Measurements from ENCODE around the gene ZNF470. TPM values are rescaled to one million over a fixed set of nuclear protein-coding genes. Genes with fewer than 3 reads are reported as not detected.

The ZNF470 gene
- total RNA-seq, 1 experiment from 2014 or later: 7.1 TPM

DNA sequence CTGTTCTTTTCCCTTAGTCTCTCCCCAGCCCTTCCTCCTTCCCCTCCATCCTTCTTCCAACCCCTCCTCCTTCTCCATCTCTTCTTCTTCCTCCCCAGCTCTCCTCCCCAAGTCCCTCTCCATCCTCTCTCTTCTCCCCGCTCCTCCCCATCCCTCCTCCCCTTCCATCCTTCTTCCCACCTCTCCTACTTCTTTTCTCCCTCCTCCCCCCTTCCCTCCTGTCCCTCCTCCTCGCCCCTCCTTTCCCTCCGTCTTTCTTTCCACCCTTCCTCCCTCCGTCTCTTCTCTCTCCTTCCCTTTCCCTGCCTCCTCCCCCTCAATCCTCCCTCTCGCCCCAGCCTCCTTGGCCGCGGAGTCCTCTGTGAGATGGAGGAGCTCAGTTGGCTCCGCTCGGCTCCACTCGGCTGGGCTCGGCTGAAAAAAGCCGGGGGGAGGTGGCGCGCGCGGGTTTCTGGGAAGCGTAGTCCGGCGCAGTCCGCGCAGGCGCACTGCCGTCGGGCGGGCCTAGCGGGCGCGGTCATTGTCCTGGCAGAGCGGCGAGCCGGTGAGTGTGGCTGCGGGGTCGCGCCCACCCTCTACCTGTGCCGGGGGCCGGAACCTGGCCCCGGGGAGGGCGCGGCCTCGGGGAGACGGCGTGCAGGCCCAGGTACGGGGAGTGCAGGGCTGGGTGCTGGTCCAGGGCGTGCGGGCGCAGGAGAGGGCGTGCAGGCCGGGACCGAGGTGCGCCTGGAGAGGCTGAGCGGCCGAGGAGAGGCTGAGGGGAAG lies 27.7 kb downstream of the ZNF470 start, which contains the start of gene ZNF71:
Gene ZNF71 (plus strand): TSS at position 520 of the 765 bp plus-strand sequence. CDS start 6,257 bp downstream, outside the sequence.
- Histone ChIP-seq H4K5ac (ENCODE audit: insufficient read length, low read depth, low read length) (peak within 1 kb of the TSS; percentile 80), H2BK120ac (ENCODE audit: low read depth, low read length, poor library complexity, severe bottlenecking) (no peak within 1 kb of the TSS), H2AK5ac (ENCODE audit: insufficient read length, low read length) (no peak within 1 kb of the TSS), H2BK15ac (ENCODE audit: low read depth, low read length) (no peak within 1 kb of the TSS), H3K9ac (ENCODE audit: extremely low read depth, insufficient read length, low read length) (peak within 1 kb of the TSS; percentile 63), H3K18ac (ENCODE audit: insufficient read length, low read depth, low read length) (peak within 1 kb of the TSS; percentile 21), H3K79me1 (ENCODE audit: insufficient read depth, low read depth, low read length, poor library complexity, severe bottlenecking) (peaks cover 3% of the 10 kb centered on the region), H4K8ac (replicated peaks; ENCODE audit: insufficient read length, low read depth, low read length) (no peak within 1 kb of the TSS), H3K9me3 (ENCODE audit: control insufficient read depth, low read depth, low read length) (peaks cover 5% of the 10 kb centered on the region), H3K23me2 (ENCODE audit: insufficient read length, low read depth, low read length, poor library complexity, severe bottlenecking) (peaks cover 5% of the 10 kb centered on the region), H3K23ac (ENCODE audit: insufficient read length, low read depth, low read length) (no peak within 1 kb of the TSS), H3K14ac (ENCODE audit: insufficient read depth, low read length) (peak within 1 kb of the TSS; percentile 4; the same call in 1 of the 2 replicates), H2AFZ (ENCODE audit: low read length) (no peak within 1 kb of the TSS), H4K20me1 (ENCODE audit: control insufficient read depth, insufficient read depth, insufficient read length) (no peaks in the 10 kb centered on the region), H3K79me2 (ENCODE audit: insufficient read depth, low read length) (peaks cover 2% of the 10 kb centered on the region; the same call in 1 of the 2 replicates), H3K4me2 (ENCODE audit: insufficient read depth, insufficient read length, low read length) (peak within 1 kb of the TSS; percentile 70), H3K56ac (ENCODE audit: insufficient read length, low read depth, low read length) (no peak within 1 kb of the TSS), H3K4ac (ENCODE audit: low read depth, low read length) (no peak within 1 kb of the TSS), H3T11ph (ENCODE audit: low read length) (no peak within 1 kb of the TSS), H2BK12ac (ENCODE audit: insufficient read length, low read depth, low read length) (no peak within 1 kb of the TSS), H4K91ac (ENCODE audit: insufficient read length, low read depth, low read length) (no peak within 1 kb of the TSS), H3K4me1 (ENCODE audit: insufficient read depth, low read length) (no peaks in the 10 kb centered on the region; the same call in 1 of the 2 replicates), H2BK5ac (ENCODE audit: insufficient read length, low read length) (no peak within 1 kb of the TSS), H2BK20ac (ENCODE audit: low read depth, low read length, poor library complexity, severe bottlenecking) (no peak within 1 kb of the TSS), H3K27me3 (ENCODE audit: insufficient read depth, low read length) (no peaks in the 10 kb centered on the region), H3K27ac (ENCODE audit: insufficient read length, low read depth, low read length) (no peak within 1 kb of the TSS)
- no peak for TF ChIP-seq CTCF (conservative IDR thresholded peaks at IDR 0.05)
- peaks cover 50 to 74% of the 10 kb centered on the region in 2 experiments for H3K9me3 Mint-ChIP-seq
- 100% methylated on average over 1 of the region's 52 CpGs for WGBS (ENCODE audit: extremely low coverage, insufficient read length, low lambda C conversion rate)
- H3K4me3 Mint-ChIP-seq: peak within 1 kb of the TSS; percentile 98
- H3K27me3 Mint-ChIP-seq (ENCODE audit: low read depth): no peaks in the 10 kb centered on the region
- H3K4me1 Mint-ChIP-seq: peaks cover 8% of the 10 kb centered on the region in 2 experiments
- DNase-seq: peak; percentile 93
- H3K36me3 Mint-ChIP-seq (ENCODE audit: insufficient read depth in 1 of 3, low read depth in 3 of 3): peaks cover 15 to 32% (median 29%) of the 10 kb centered on the region in 3 experiments
- peak within 1 kb of the TSS in 2 of 3 experiments; percentile 86 to 96; a peak in 5 of 7 replicates for H3K27ac Mint-ChIP-seq

All from H9 (cell line).